IMR-90 (cell line): ENCODE measurements around the gene ACAD10. TPM values are rescaled to one million over a fixed set of nuclear protein-coding genes. Genes with fewer than 3 reads are reported as not detected.

Source experiments
- ATAC-seq: fragments of 200-7000 bp; cut with Tn5 transposase; 2 replicates; pipeline ENCODE4 v1.9.1; 2020; ENCODE audit warnings: low read depth, mild to moderate bottlenecking, moderate library complexity
- BruUV-seq: library from RNA; stranded (reverse); fragments of 400-500 nt; replicated peaks from 2 replicates; lab custom pipeline; 2021; lab: Mats Ljungman, UMichigan
- CTCF ChIA-PET: fragments of 300-600 bp; formaldehyde crosslinking; extraction: SDS; loops from one replicate; lab custom pipeline; 2021; ENCODE audit warnings: antibody characterized with exemption; lab: Yijun Ruan, JAX
- POLR2A ChIA-PET: fragments of 300-600 bp; sonication (Branson Sonifier 250); formaldehyde crosslinking; loops from one replicate; lab custom pipeline; 2022; ENCODE audit warnings: antibody characterized with exemption; ENCODE audit not compliant: unreplicated experiment; lab: Charles Lee
- DNase-seq: peaks from one replicate; pipeline ENCODE4 v3.0.0; 2013
- H2AFZ ChIP-seq: replicated peaks from 2 replicates; pipeline ENCODE3; 2013; ENCODE audit warnings: low read length, mild to moderate bottlenecking; ENCODE audit not compliant: poor library complexity
- H2AK5ac ChIP-seq: 2 replicates; pipeline ENCODE4 v1.6.1; 2013; ENCODE audit warnings: low read depth, low read length, inconsistent platforms
- H2AK9ac ChIP-seq: replicated peaks from 2 replicates; pipeline ENCODE3; 2013; ENCODE audit warnings: mild to moderate bottlenecking, low read depth, low read length, moderate library complexity; ENCODE audit not compliant: poor library complexity
- H2BK120ac ChIP-seq: 2 replicates; pipeline ENCODE4 v1.6.1; 2013; ENCODE audit warnings: low read depth, low read length, inconsistent platforms
- H2BK15ac ChIP-seq: 3 replicates; pipeline ENCODE4 v1.6.1; 2013; ENCODE audit warnings: low read depth, low read length, inconsistent platforms
- H2BK20ac ChIP-seq: 2 replicates; pipeline ENCODE4 v1.6.1; 2013; ENCODE audit warnings: low read depth, mild to moderate bottlenecking, inconsistent platforms, low read length, moderate library complexity
- H2BK5ac ChIP-seq: 2 replicates; pipeline ENCODE4 v1.6.1; 2013; ENCODE audit warnings: mild to moderate bottlenecking, low read depth, low read length, inconsistent platforms; ENCODE audit not compliant: poor library complexity, severe bottlenecking
- H3K14ac ChIP-seq: replicated peaks from 2 replicates; pipeline ENCODE4 v1.6.1; 2013; ENCODE audit warnings: low read depth, low read length, inconsistent platforms
- H3K18ac ChIP-seq: 2 replicates; pipeline ENCODE4 v1.6.1; 2013; ENCODE audit warnings: low read depth, low read length, control low read depth
- H3K23ac ChIP-seq: 2 replicates; pipeline ENCODE4 v1.6.1; 2013; ENCODE audit warnings: low read depth, low read length, inconsistent platforms
- H3K27ac ChIP-seq: 2 replicates; pipeline ENCODE4 v1.5.1; 2013; ENCODE audit warnings: mild to moderate bottlenecking, control low read depth, low read length; ENCODE audit not compliant: insufficient read depth
- H3K27me3 ChIP-seq: 2 replicates; pipeline ENCODE4 v1.6.1; 2013; ENCODE audit warnings: low read length; ENCODE audit not compliant: control insufficient read depth, insufficient read depth
- H3K36me3 ChIP-seq: 2 replicates; pipeline ENCODE4 v1.6.1; 2013; ENCODE audit warnings: low read length, mixed read lengths; ENCODE audit not compliant: control insufficient read depth, insufficient read depth
- H3K4ac ChIP-seq: 2 replicates; pipeline ENCODE4 v1.6.1; 2013; ENCODE audit warnings: low read depth, low read length, inconsistent platforms
- H3K4me1 ChIP-seq: 2 replicates; pipeline ENCODE4 v1.6.1; 2013; ENCODE audit warnings: low read length, mixed read lengths; ENCODE audit not compliant: control insufficient read depth, insufficient read depth
- H3K4me2 ChIP-seq: 2 replicates; pipeline ENCODE4 v1.6.1; 2013; ENCODE audit warnings: low read depth, mild to moderate bottlenecking, control low read depth, low read length, moderate library complexity
- H3K4me3 ChIP-seq: 2 replicates; pipeline ENCODE4 v1.5.1; 2013; ENCODE audit warnings: low read depth, mild to moderate bottlenecking, control low read depth, low read length, moderate library complexity; ENCODE audit not compliant: insufficient read depth
- H3K56ac ChIP-seq: 2 replicates; pipeline ENCODE4 v1.6.1; 2013; ENCODE audit warnings: low read length, inconsistent platforms; ENCODE audit not compliant: insufficient read depth; ENCODE audit errors: extremely low read depth
- H3K79me1 ChIP-seq, 2 experiments: 2 replicates each; pipeline ENCODE4 v1.6.1; 2013; ENCODE audit warnings: low read length in 2 of 2, inconsistent platforms in 1 of 2, low read depth in 1 of 2
- H3K9ac ChIP-seq: 2 replicates; pipeline ENCODE4 v1.6.1; 2013; ENCODE audit warnings: low read depth, low read length, control low read depth
- H3K9me1 ChIP-seq: 2 replicates; pipeline ENCODE4 v1.6.1; 2013; ENCODE audit warnings: low read length, inconsistent platforms; ENCODE audit not compliant: insufficient read depth
- H3K9me3 ChIP-seq: 2 replicates; pipeline ENCODE4 v1.6.1; 2013; ENCODE audit warnings: low read length; ENCODE audit not compliant: control insufficient read depth, insufficient read depth
- H4K20me1 ChIP-seq: 2 replicates; pipeline ENCODE4 v1.6.1; 2013; ENCODE audit warnings: low read length, inconsistent platforms; ENCODE audit not compliant: insufficient read depth
- H4K5ac ChIP-seq: 2 replicates; pipeline ENCODE4 v1.6.1; 2013; ENCODE audit warnings: mild to moderate bottlenecking, low read depth, low read length, control low read depth
- H4K8ac ChIP-seq, 2 experiments: 2 replicates each; pipeline ENCODE4 v1.6.1; 2013; ENCODE audit warnings: low read depth in 2 of 2, low read length in 2 of 2, control low read depth in 1 of 2, inconsistent platforms in 1 of 2
- H4K91ac ChIP-seq: 2 replicates; pipeline ENCODE4 v1.6.1; 2013; ENCODE audit warnings: low read depth, low read length, inconsistent platforms; ENCODE audit not compliant: insufficient read depth
- CEBPB ChIP-seq: IDR thresholded peaks from 2 replicates; pipeline ENCODE4 v1.6.1; 2012; ENCODE audit warnings: low read depth, low read length, improper control_type of control experiment
- MXI1 ChIP-seq: IDR thresholded peaks from 2 replicates; pipeline ENCODE4 v1.6.1; 2012; ENCODE audit warnings: low read depth, mild to moderate bottlenecking, low read length, moderate library complexity, borderline replicate concordance
- WGBS, 2 experiments: methylation state at CpG; one replicate each; pipeline versions ENCODE4 v1.1.5 to v1.1.7; 2013; ENCODE audit warnings: missing lambda C conversion rate in 2 of 2; ENCODE audit not compliant: insufficient read length in 1 of 2; ENCODE audit errors: extremely low coverage in 2 of 2; 5-methylcytosine and 5-hydroxymethylcytosine counted together
- dilution Hi-C: fragments of 300-500 bp; cut with HindIII; formaldehyde crosslinking; loops from one replicate; pipeline ENCODE4 v1.14.3; 2018; ENCODE audit warnings: low sequenced_read_pairs; ENCODE audit not compliant: unreplicated experiment
- in situ Hi-C: fragments of 300-500 bp; cut with MboI; formaldehyde crosslinking; loops from 3 replicates; pipeline ENCODE4 v1.14.3; 2019; ENCODE audit warnings: low sequenced_read_pairs, inconsistent platforms, mixed read lengths
- intact Hi-C: fragments of 100-400 bp; cut with micrococcal nuclease; formaldehyde crosslinking; loops from 2 replicates; pipeline ENCODE4 v1.10.0; 2022
- polyA plus RNA-seq, 3 experiments: library from polyadenylated mRNA; depleted of rRNA; stranded (reverse); fragments of >200 nt; gene quantifications; 2 replicates each; pipeline ENCODE4 v1.2.3, GENCODE V29; 2012; ENCODE audit warnings: low replicate concordance in 1 of 3
- total RNA-seq: library from RNA; depleted of rRNA; stranded (reverse); fragments of >200 nt; gene quantifications from 2 replicates; pipeline ENCODE4 v1.2.3, GENCODE V29; 2012

The ACAD10 gene
- total and polyA plus RNA-seq, 2 of the 4 experiments (the other 2 are of a cell fraction): 12.4 to 21.0 TPM

- no TSS peak for BruUV-seq
Observed at GRCh38 chr12:111636209-111636945, 49.5 kb upstream of the ACAD10 start.

More at GRCh38 chr12:111636209-111636945, 49.5 kb upstream of the ACAD10 start:
- peak overlapping the region; percentile 38 for H2BK120ac ChIP-seq
- H4K5ac ChIP-seq: peak overlapping the region; percentile 26
- 0 out of 2 replicates have a peak, but pooled peaks cover 3% of the 10 kb centered on the region for H3K9me1 ChIP-seq
- H2BK20ac ChIP-seq: no peak overlapping the region
- no peaks in the 10 kb centered on the region for H3K27me3 ChIP-seq
- 15% methylated on average over 6 of the region's 19 CpGs; no CpG with 5 or more reads in 1 of the 2 experiments for WGBS, 2 experiments
- TF ChIP-seq MXI1 (0 out of 2 replicates have a peak, but pooled peaks have one; percentile 13), CEBPB (no peak)
- peak overlapping the region; percentile 34 for H3K27ac ChIP-seq
- H3K4me1 ChIP-seq: peaks cover 13% of the 10 kb centered on the region
- H2AFZ ChIP-seq: peak overlapping the region; percentile 65
- H2BK15ac ChIP-seq: no peak overlapping the region
- ATAC-seq: peak; percentile 66
- H3K79me1 ChIP-seq: peaks cover 0 to 9% of the 10 kb centered on the region in 2 experiments; a peak in 2 of 4 replicates
- peak overlapping the region; percentile 11 for H2AK9ac ChIP-seq
- H3K4me3 ChIP-seq: no peak overlapping the region
- peak overlapping the region; percentile 28 to 55; a peak in 2 of 4 replicates for H4K8ac ChIP-seq
- no peaks in the 10 kb centered on the region for H3K9me3 ChIP-seq
- dilution Hi-C loops (no loop called here), intact Hi-C loops (no loop called here), in situ Hi-C loops (no loop called here)
- H3K4me2 ChIP-seq: peak overlapping the region; percentile 70
- CTCF ChIA-PET: no interaction called here
- peaks cover 2% of the 10 kb centered on the region; the same call in 1 of the 2 replicates for H3K36me3 ChIP-seq
- H3K56ac ChIP-seq: no peak overlapping the region
- H3K4ac ChIP-seq: peak overlapping the region; percentile 34; the same call in 1 of the 2 replicates
- H2AK5ac ChIP-seq: no peak overlapping the region
- H3K18ac ChIP-seq: peak overlapping the region; percentile 61
- DNase-seq: peak; percentile 54
- H3K23ac ChIP-seq: no peak overlapping the region
- H3K9ac ChIP-seq: peak overlapping the region; percentile 12
- POLR2A ChIA-PET: no interaction called here
- no peak overlapping the region for H2BK5ac ChIP-seq
- H4K91ac ChIP-seq: no peak overlapping the region
- H3K14ac ChIP-seq: peak overlapping the region; percentile 36; the same call in 1 of the 2 replicates
- H4K20me1 ChIP-seq: no peaks in the 10 kb centered on the region
